ENCODE data around the gene CHRNA1.
"Not testable (repeated sequence)": the region's sequence is repeated elsewhere in the genome, so short reads cannot be mapped to it uniquely, and the experiment has no call there.

Gene CHRNA1

DNA sequence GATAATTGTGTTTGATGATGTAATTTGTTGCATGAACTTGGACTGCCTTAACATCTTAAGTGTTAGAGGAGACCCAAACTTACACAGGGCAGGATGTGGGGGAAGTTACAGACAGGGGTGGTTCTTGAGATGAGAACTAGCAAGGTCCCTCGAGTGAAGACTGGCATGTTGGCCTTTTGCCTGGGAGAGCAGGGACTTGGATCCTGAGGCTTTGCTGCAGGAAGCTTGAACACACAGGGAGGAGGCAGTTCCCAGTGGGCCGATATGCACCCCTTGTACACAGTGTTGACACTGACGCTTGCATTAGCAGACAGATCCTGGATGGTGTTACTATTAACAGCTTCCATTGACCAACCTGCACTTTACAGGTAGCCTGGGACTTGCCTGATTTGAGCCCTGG lies 47.5 kb downstream of the CHRNA1 start:
- DNase-seq (ENCODE audit: low read depth): no peak

DNA sequence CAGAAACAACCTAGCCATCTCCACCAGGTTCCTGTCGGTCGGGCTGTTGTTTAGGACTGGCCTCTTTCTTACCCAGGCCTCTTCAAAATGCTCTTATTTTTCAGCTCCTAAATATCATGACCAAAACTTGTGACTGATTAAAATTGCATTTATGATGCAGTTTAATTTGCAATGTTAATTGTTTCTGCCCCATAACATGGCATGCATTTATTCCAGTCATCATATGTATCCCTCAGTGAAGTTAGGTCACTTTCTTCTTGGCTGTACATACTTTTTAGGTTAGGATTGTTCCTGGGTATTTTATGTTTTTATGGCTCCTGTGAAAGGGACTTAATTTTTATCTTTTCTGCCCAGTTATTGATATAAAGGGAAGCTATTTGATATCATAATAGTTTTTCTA lies 50.6 kb downstream of the CHRNA1 start:
- no peak for DNase-seq (ENCODE audit: low read depth)

DNA sequence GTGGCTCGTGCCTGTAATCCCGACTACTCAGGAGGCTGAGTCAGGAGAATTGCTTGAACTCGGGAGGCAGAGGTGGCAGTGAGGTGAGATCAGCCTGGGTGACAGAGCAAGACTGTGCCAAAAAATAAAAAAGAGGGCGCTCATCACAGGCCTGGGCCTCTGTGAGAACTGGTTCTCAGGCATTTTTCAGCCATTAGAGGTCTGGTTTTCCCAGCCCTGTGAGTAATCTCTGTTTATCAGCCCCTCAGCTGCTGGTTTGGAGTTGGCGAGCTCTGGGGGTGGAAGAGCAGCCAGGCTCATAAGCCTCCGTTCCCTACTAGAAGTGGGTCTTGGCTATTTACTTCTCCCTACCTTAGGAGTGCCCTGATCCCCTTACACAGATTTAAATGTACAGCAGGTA lies 53.1 kb downstream of the CHRNA1 start:
- no peak for DNase-seq (ENCODE audit: low read depth)

DNA sequence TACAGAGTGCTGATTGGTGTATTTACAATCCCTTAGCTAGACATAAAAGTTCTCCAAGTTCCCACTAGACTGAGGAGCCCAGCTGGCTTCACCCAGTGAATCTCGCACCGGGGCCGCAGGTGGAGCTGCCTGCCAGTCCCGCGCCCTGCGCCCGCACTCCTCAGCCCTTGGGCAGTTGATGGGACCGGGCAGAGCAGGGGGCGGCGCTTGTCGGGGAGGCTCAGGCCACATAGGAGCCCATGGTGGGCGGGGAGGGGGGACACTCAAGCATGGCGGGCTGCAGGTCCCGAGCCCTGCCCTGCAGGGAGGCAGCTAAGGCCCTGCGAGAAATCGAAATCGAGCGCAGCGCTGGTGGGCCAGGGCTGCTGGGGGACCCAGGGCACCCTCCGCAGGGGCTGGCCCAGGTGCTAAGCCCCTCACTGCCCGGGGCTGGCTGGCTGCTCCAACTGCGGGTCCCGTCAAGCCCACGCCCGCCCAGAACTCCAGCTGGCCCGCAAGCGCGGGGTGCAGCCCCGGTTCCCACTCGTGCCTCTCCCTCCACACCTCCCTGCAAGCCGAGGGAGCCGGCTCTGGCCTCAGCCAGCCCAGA lies 54.8 kb downstream of the CHRNA1 start:
- not testable (repeated sequence) for DNase-seq (ENCODE audit: low read depth)

DNA sequence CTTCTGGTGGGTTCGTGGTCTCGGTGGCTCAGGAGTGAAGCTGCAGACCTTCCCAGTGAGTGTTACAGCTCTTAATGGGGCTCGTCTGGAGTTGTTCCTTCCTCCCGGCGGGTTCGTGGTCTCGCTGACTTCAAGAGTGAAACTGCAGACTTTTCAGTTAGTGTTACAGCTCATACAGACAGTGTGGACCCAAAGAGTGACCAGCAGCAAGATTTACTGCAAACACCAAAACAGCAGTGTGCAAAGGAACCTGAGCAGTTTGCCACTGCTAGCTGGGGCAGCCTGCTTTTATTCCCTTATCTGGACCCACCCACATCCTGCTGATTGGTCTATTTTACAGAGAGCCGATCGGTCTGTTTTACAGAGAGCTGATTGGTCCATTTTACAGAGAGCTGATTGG lies 55.6 kb downstream of the CHRNA1 start:
- no peak for DNase-seq (ENCODE audit: low read depth)

DNA sequence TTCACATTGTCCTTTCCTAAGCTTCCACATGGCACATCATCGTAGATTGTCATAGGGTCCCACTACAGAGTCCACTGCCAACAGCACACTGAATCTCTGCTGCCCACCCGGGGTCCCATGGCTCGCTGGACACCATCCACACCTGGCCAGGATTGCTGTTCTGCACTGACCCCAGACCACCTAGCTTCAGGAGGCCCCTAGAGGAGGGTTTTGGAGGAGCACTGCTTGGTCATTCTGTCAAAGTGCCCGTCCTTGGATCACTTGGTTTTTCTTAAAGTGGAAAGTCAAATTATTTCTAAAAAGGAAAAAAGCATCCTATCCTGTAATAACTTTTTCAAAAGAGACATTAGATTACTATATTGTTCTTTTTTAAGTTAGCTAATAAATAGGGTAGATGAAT lies 59.0 kb downstream of the CHRNA1 start:
- no peak for DNase-seq (ENCODE audit: low read depth)

DNA sequence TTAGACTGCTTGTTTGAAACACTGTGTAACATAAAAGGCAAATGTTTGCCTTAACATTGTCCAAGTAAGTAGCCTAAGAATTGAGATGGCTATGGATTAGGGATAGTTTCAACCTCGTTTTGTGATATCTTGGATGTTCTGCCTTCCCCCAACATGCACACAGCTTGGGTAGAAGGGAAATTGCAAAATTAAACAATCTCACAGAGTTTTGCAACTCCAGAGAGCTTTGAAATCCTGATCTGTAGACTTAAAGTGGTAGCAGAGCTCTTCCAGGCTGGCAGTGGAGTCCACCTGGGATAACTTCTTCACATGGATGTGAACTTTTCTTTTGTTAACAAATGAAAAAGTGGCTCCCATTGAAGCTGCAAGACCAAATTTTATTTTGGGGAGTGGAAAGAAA lies 59.6 kb downstream of the CHRNA1 start:
- DNase-seq (ENCODE audit: low read depth): no peak

DNA sequence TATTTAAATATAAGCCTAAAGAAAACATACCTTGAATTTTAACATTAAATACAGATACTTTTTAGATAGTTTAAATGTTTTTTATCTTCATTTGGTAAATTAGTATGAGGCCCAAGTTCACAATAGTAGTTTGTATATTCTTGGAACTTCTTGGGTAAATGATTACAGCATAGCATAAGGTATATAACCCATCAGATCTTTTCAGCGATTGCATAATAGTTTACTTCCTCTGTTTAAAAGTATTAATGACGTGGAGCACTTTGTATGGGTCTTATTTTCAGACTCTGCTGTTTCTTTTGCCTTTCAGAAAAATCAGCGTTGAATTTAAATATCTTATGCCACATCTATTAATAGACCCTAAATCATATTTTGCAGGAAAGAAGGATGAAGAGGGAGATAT lies 60.2 kb downstream of the CHRNA1 start:
- no peak for DNase-seq (ENCODE audit: low read depth)

DNA sequence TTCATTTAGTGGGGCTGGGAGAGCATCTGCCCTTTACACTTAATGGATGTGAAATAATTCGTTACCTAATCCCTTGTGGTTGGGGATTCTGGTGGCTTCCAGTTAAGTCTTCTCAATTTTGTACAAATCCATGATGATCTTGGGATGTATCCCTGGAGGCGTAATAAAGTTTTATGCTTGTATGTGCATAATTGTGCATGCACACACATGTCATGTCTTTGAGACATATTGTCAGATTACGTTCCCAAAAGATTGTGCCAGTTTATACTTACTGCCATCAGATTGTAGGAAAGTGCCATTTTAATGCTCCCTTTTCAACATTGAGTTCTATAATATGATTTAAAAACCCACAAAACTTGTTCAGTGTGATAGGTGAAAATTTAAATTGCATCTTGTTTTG lies 60.8 kb downstream of the CHRNA1 start:
- DNase-seq (ENCODE audit: low read depth): no peak

DNA sequence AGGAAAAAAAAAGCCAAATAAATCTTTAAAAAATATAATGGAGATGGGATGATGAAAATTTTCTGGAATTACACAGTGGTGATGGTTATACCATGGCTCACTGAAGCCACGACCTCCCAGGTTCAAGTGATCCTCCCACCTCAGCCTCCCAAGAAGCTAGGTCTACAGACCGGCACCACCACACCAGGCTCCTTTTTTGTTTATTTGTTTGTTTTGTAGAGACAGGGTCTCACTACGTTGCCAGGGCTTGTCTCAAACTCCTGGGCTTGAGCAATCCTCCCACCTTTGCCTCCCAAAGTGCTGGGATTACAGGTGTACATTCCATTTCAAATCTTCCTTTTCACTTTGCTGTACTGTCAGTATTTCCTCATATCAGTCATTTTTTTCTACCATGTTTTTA lies 61.7 kb downstream of the CHRNA1 start:
- no peak for DNase-seq (ENCODE audit: low read depth)

DNA sequence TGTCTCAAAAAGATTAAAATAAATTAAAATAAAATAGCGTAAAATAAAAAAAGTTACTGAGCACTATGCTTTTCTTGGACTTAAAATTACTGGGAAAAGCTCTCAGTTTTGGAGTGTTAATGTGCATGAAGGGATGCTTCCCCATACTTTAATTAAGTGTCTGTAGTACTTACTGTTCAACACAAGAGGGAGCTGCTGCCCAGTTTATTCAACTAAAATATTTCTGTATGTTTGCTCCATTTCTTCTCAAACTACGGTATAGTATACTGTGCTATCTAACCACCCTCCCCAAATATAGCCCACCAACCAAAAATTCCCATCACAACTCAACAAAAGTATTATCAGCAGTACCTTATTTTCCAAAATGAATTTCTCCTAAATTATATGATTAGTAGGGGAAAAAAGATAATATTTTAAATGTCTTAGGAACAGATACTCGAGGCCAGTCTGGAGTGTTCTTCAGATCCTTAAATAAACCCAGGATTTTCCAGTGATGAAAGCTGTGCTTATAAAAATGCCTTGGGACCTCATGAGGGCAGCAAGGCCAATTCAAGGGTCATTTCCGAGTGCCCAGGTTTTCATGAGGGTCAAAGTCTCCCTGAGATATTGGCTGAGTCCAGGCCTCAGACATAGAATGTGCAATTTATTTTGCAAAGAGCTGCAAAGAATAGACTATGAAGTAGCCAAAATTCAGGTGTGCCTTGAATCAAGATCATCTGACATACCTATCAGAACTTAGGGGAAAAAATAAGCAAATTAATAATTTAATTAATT lies 64.1 kb downstream of the CHRNA1 start:
- DNase-seq (ENCODE audit: low read depth): no peak
